Activated CD4-positive, alpha-beta T cell treated with anti-CD3 and anti-CD28 coated beads for 24 hours (primary cell): ENCODE data around the gene S100B.
"Not testable (repeated sequence)": the region's sequence is repeated elsewhere in the genome, so short reads cannot be mapped to it uniquely, and the experiment has no call there.

Experiments used
- DNase-seq, 2 donors: peaks; one replicate each; pipeline ENCODE4 v3.0.0-alpha.2; 2020; ENCODE audit warnings: low read depth in 2 of 2

S100B gene

GRCh38 chr21:46600978-46601377 lies 3.9 kb downstream of the S100B start:
- DNase-seq, result no peak

DNA sequence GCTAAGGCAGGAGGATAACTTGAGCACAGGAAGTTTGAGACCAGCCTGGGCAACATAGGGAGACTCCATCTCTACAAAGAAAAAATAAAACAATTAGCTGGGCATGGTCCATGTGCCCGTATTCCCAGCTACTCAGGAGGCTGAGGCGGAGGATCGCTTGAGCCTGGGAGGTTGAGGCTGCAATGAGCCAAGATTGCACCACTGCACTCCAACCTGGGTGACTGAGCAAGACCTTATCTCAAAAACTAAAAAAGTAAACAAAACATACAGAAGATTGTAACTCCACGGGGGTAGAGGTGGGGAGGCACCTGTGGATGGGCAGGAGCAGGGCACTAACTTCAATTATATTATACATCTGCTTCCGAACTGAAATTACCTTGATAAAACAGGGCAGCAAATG lies 4.6 kb downstream of the S100B start:
- DNase-seq, result no peak

DNA sequence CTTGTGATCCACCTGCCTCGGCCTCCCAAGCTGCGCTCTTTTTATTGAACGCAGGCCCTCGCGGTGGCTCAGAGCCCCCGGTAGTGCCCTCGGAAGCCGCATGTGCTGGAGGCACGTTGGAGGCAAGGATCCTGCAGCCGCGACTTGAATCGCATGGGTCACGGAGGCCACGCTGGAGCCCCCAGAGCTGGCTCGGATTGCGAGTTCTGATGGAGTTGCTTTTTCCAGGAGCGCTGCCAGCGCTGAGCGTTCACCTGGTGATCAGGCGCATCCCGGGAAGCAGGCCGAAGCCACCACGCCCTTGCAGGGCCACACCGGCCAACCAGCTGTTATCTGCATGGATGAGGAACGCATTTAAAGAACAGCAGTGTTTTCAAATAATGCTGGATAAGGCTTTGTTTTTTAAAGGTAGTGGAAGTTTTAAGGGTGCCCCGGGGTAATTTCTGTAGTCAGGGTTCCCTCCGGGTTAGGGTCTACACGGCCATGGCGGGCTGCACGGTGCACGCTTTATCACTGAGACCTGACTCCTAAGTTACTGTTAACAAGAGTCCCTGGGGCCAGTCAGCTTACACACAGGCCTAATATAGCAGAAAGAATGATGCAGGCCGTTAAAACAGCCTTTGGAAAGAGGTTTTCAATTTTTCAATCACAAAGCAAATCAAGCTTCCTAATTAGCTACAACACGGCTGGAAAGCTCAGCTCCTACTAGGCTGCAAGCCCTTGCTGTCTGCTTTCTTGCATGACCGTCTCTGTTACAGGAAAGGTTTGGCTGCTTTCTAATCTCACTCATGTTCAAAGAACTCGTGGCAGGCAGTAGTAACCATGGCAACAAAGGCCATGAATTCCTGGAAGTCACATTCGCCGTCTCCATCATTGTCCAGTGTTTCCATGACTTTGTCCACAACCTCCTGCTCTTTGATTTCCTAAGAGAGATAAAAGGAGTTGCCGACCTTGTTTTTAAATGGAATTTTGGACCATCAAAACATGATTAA lies 6.0 kb downstream of the S100B start:
- DNase-seq, result no peak

DNA sequence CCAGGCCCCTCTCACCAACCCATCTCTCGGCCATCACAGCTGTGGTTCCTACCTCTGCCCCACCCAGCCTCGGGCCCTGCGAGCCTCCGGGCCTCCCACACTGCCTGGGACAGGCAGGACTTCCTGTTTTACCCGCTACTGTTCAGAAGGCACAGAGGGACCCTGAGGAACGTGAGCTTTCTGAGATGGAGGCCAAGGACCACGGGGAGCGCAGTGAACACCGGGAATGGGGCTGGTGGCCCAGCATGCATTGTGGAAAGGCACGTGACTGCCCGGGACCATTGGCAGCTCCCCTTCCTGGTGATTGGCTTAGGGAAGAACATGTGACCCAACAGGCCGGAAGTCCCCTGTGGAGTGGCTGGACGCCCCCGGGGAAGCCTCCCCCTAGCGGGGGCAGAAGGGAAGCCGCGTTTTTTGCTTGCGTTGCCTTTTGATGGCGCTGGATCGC lies 7.0 kb downstream of the S100B start:
- no peak for DNase-seq

- DNase-seq, result no peak
Measured at GRCh38 chr21:46597031-46597430, 7.9 kb downstream of the S100B start.

GRCh38 chr21:46596201-46596600 lies 8.7 kb downstream of the S100B start:
- DNase-seq, result no peak

GRCh38 chr21:46594276-46594675 lies 10.6 kb downstream of the S100B start:
- DNase-seq, result no peak

- DNase-seq, result no peak
Measured at GRCh38 chr21:46585191-46585953, 19.5 kb downstream of the S100B start.

GRCh38 chr21:46581780-46582307 lies 23.0 kb downstream of the S100B start:
- no peak for DNase-seq

- not testable (repeated sequence) for DNase-seq
Measured at GRCh38 chr21:46579394-46579793, 25.5 kb downstream of the S100B start.

- DNase-seq, result not testable (repeated sequence)
Measured at GRCh38 chr21:46577786-46578185, 27.1 kb downstream of the S100B start.

DNA sequence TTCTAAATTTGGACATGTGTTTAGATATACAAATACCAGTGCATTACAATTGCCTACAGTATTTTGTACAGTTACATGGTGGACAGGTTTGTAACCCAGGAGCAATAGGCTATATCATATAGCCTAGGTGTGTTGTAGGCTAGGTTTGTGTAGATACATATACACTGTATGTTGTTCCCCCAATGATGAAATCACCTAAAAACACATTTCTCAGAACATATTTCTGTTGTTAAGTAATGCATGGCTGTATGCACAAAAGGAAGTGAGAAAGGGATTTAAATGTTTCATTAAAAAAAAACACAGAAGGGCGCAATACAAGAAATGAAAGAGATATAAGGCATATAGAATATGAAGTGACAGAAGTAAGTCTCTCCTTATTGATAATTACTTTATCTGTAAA lies 32.0 kb downstream of the S100B start:
- DNase-seq, result no peak

- no peak for DNase-seq
Measured at GRCh38 chr21:46570631-46571030, 34.3 kb downstream of the S100B start.

- no peak for DNase-seq
Measured at GRCh38 chr21:46570119-46570518, 34.8 kb downstream of the S100B start.

DNA sequence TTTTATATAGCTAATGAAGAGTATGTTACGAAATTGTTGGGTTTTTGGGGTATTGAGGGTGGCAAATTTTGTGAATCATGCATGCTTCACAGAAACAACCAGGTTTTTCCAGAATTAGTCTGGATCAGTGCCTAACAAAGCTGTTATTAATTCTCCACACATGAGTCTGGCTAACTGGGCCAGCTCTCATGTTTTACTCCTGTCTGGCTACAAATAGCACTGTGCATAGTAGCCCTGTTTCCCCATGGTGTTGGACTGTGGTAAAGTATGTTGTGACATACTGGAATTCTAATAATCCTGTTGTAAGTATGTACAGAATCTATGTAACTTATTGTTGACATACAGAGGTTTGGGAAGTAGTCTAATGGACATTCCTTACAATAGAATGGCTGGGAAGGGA lies 35.8 kb downstream of the S100B start:
- DNase-seq, result no peak

- no peak for DNase-seq
Measured at GRCh38 chr21:46568562-46568961, 36.3 kb downstream of the S100B start.

GRCh38 chr21:46567348-46567747 lies 37.5 kb downstream of the S100B start:
- DNase-seq, result no peak

GRCh38 chr21:46564391-46564790 lies 40.5 kb downstream of the S100B start:
- DNase-seq, result no peak

- no peak for DNase-seq
Measured at GRCh38 chr21:46562964-46563607, 41.8 kb downstream of the S100B start.

- no peak for DNase-seq
Measured at GRCh38 chr21:46562472-46562871, 42.4 kb downstream of the S100B start.

DNA sequence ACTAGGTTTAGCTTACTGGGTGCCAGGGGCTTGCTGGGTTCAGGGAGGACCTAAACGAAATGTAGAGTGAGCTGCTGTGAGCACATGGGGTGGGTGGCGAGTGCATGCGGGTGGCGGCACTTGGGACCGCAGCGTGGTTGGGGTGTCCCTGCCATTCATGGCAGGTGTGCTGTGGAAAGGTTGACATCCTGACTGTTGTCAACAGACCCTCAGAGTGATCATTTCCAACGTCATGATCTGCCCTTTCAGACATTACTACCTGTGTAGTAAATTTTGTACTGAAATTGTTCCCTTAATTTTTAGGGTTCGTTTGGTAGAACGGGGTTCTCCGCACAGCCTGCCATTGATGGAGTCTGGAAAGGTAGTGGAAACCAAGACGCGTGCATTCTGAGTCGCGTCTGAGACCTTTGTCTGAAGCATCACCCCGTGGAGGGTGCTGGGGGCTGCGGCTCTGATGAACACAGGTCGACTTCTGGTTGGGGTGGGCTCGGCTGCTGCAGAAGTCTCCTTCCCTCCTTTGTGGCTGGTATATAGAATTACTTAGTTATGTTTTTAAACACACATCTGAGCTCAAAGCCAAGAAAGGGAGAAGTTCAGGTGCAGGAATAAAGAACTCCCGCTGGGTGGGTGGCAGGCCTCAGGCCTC lies 43.3 kb downstream of the S100B start:
- DNase-seq, result no peak
